Activated naive CD4-positive, alpha-beta T cell treated with anti-CD3 and anti-CD28 coated beads for 36 hours (primary cell): ENCODE measurements around the gene MAP4K4. TPM values are rescaled to one million over a fixed set of nuclear protein-coding genes. Genes with fewer than 3 reads are reported as not detected.
"Not testable (repeated sequence)": the region's sequence is repeated elsewhere in the genome, so short reads cannot be mapped to it uniquely, and the experiment has no call there.

Source experiments
- CTCF ChIA-PET: fragments of 350-600 bp; sonication (Branson Sonifier 250); formaldehyde crosslinking; loops from one replicate; lab custom pipeline; 2021; ENCODE audit warnings: antibody characterized with exemption; lab: Charles Lee
- DNase-seq: peaks from one replicate; pipeline ENCODE4 v3.0.0-alpha.2; 2020
- H3K27ac Mint-ChIP-seq: one replicate; pipeline ENCODE4 v1.8.0; 2021; ENCODE audit warnings: mild to moderate bottlenecking, mixed read lengths
- H3K27me3 Mint-ChIP-seq: one replicate; pipeline ENCODE4 v1.8.0; 2021; ENCODE audit warnings: low read depth, mixed read lengths
- H3K36me3 Mint-ChIP-seq: one replicate; pipeline ENCODE4 v1.8.0; 2021; ENCODE audit warnings: low read depth, mixed read lengths
- H3K4me1 Mint-ChIP-seq: one replicate; pipeline ENCODE4 v1.8.0; 2021; ENCODE audit warnings: low read depth, mixed read lengths
- H3K4me3 Mint-ChIP-seq: one replicate; pipeline ENCODE4 v1.8.0; 2021; ENCODE audit warnings: mild to moderate bottlenecking, moderate library complexity, mixed read lengths
- H3K9me3 Mint-ChIP-seq: one replicate; pipeline ENCODE4 v1.8.0; 2021; ENCODE audit warnings: mixed read lengths
- intact Hi-C: fragments of 100-400 bp; cut with micrococcal nuclease; formaldehyde crosslinking; loops from one replicate; pipeline ENCODE4 v1.15.1; 2023
- total RNA-seq, 2 experiments: library from RNA; stranded (reverse); gene quantifications; one replicate each; pipeline ENCODE4 v1.2.3, GENCODE V29; 2021

Gene MAP4K4
- total RNA-seq, 2 experiments from 2014 or later: 126 to 131 TPM

DNA sequence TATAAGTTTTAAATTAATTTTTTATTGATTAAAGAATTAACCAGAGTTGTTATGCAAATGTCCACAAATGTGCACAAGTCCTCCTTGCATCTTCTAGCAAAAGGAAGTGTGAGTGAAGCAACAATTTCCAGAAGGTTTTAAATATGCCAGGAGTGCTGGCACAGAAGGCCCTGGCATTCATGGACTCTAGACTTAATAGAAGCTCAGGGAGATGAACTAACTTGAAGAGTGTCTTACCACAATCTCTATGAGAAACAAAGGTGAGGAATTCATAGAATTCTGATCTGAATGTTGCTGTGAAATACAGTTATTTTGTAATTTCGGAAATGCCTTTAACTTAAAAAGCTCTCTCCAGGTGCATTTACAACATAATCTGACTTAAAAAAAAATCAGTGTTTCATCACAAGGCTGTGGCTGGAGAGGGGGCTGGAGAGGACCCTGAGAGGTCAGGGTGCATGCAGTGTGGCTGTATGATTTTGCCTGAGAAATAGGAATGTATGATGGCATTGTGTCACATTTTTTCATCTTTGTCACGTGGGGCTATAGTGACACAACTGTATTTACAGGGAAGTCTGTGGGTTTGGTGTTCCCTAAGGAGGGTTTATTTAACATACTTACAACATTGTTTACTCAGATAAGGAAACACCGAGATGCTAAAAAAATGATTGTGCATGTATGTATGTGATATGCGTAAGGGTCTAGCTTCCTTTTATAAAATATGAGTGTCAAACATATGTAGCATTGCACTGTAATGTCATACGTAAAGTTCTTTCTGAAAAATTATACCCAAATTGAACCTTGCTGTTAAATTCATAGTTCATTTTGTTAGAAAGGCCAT, 66.2 kb downstream of the MAP4K4 start:
- Mint-ChIP-seq H3K4me3 (no peak overlapping the region), H3K27me3 (no peaks in the 10 kb centered on the region), H3K4me1 (peaks cover 71% of the 10 kb centered on the region), H3K36me3 (peaks cover 4% of the 10 kb centered on the region), H3K9me3 (no peaks in the 10 kb centered on the region), H3K27ac (peak overlapping the region; percentile 38)
- no peak for DNase-seq
- CTCF ChIA-PET: interaction anchor here (0.7 to 2.4 kb wide), 6 partner anchors 9 to 345 kb away, joined by 3 to 11 read pairs (median 4); no protein-coding TSS in a partner anchor
- intact Hi-C loops: no loop called here

GRCh38 chr2:101766337-101766736, 68.8 kb downstream of the MAP4K4 start:
- peaks cover 82% of the 10 kb centered on the region for H3K4me1 Mint-ChIP-seq
- CTCF ChIA-PET: interaction anchor here (1.3 kb wide), 1 partner anchor 63 kb away, joined by 4 read pairs; no protein-coding TSS in a partner anchor
- no peaks in the 10 kb centered on the region for H3K9me3 Mint-ChIP-seq
- no peak for DNase-seq
- no peaks in the 10 kb centered on the region for H3K27me3 Mint-ChIP-seq
- intact Hi-C loops: no loop called here
- peaks cover 4% of the 10 kb centered on the region for H3K36me3 Mint-ChIP-seq
- no peak overlapping the region for H3K27ac Mint-ChIP-seq
- H3K4me3 Mint-ChIP-seq: no peak overlapping the region

DNA sequence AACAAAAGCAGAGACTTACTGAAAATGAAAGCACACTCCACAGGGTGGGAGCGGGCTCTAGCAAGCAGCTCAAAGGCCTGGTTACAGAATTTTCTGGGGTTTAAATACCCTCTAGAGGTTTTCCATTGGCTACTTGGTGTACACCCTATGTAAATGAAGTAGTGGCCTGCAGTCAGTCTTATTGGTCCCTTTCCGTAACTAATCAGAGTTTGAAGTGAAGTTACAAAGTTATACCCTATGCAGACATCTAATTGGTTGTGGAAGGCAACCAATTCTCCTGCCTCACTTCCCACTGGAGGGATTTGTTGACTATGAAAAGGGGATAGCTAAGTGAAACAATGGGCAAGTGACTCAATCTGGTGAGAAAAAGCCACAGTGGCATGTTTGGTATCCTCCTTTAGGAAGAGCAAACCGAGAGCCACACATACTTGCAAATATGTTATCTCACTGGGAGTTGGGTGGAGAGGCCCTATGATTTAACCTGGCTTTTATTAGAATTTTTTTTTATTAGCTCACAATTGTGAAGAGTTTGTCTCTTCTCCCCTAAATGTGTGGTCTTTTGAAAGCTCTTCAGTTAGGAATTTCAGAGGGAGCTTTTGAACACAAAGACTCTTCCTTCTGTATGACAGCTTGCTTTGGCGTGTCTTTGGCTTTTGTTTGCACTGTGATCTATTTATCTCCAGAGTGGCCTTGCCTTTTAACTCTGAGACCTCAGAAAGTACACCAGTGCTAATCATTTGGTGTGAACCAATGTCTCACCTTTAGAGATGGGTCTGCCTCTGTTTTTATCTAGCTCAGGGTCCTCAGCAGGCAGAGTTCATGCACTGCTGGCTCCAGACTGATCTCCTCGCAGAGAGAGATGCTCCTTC, 69.6 kb downstream of the MAP4K4 start:
- CTCF ChIA-PET: interaction anchor here (0.7 to 1.4 kb wide), 5 partner anchors 9 to 58 kb away, joined by 3 to 4 read pairs (median 3); no protein-coding TSS in a partner anchor
- intact Hi-C loops: no loop called here
- H3K4me3 Mint-ChIP-seq: no peak overlapping the region
- H3K4me1 Mint-ChIP-seq: peaks cover 84% of the 10 kb centered on the region
- no peaks in the 10 kb centered on the region for H3K27me3 Mint-ChIP-seq
- H3K36me3 Mint-ChIP-seq: peaks cover 4% of the 10 kb centered on the region
- H3K9me3 Mint-ChIP-seq: no peaks in the 10 kb centered on the region
- no peak overlapping the region for H3K27ac Mint-ChIP-seq
- no peak for DNase-seq

DNA sequence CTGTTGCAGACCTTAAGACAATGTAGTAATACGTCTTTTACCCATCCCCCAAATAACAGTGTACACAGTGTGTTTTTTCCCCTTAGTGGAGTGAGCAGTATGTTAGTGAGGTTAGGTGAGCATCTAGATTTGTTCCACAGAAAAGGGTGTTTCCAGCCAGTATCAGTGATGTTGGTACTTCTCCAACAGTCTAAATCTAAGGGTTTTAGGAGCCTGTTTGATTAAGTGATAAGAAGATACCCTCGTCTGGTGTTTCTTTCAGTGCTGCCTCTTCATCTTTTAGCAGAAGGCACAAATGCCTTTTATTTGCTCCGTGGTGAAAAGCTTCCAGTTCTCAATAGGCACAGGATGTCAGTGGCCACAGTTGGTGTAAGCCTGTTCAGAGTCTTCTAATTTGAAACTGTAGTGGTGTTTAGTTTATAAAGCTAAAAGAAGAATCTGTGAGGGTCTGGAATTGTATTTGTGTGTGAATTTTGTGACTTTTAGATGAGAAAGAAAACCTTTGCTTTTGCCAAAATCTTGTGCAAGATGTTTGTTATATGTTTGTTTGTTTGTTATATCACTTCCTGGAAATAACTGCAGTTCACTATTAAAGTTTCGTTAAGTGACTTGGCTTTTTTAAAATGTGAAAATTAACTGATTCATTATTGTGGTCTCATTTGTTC, 71.2 kb downstream of the MAP4K4 start:
- CTCF ChIA-PET: interaction anchor here (0.5 to 1.1 kb wide), 4 partner anchors 10 to 107 kb away, joined by 3 to 4 read pairs (median 3); no protein-coding TSS in a partner anchor
- H3K4me1 Mint-ChIP-seq: peaks cover 83% of the 10 kb centered on the region

DNA sequence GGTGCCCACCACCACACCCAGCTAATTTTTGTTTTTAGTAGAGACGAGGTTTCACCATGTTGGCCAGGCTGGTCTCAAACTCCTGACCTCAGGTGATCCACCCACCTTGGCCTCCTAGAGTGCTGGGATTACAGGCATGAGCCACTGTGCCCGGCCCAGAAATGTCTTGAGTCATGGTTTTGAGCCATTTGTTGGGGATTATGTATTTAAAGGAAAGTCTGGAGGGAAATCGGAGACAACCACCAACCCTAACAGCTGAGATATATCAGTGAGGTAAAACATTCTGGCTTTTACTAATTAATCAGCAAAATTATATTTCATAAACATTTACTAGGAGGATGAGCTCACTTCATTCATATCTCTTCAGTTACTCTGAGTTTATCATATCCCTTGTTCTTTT, 72.2 kb downstream of the MAP4K4 start:
- peaks cover 86% of the 10 kb centered on the region for H3K4me1 Mint-ChIP-seq
- CTCF ChIA-PET: interaction anchor here (0.6 to 2.5 kb wide), 7 partner anchors 9 to 351 kb away, joined by 3 to 12 read pairs (median 4); no protein-coding TSS in a partner anchor
- intact Hi-C loops: loop anchor here (1.0 to 2.0 kb wide), 3 partner anchors 19 to 61 kb away; no protein-coding TSS in a partner anchor
- not testable (repeated sequence) for H3K9me3 Mint-ChIP-seq, H3K36me3 Mint-ChIP-seq, H3K27ac Mint-ChIP-seq, H3K27me3 Mint-ChIP-seq, DNase-seq, H3K4me3 Mint-ChIP-seq

More for the DNA sequence above, 71.2 kb downstream of the MAP4K4 start:
- DNase-seq: no peak
- Mint-ChIP-seq H3K27me3 (no peaks in the 10 kb centered on the region), H3K4me3 (no peak overlapping the region), H3K36me3 (peaks cover 2% of the 10 kb centered on the region), H3K27ac (no peak overlapping the region), H3K9me3 (no peaks in the 10 kb centered on the region)
- intact Hi-C loops: no loop called here

- CTCF ChIA-PET: interaction anchor here (0.7 to 2.5 kb wide), 15 partner anchors 9 to 352 kb away, joined by 3 to 12 read pairs (median 4); no protein-coding TSS in a partner anchor
- H3K4me3 Mint-ChIP-seq: no peak overlapping the region
- peaks cover 86% of the 10 kb centered on the region for H3K4me1 Mint-ChIP-seq
- intact Hi-C loops: loop anchor here (1.0 to 2.0 kb wide), 3 partner anchors 18 to 60 kb away; no protein-coding TSS in a partner anchor
- H3K27me3 Mint-ChIP-seq: no peaks in the 10 kb centered on the region
- peaks cover 2% of the 10 kb centered on the region for H3K36me3 Mint-ChIP-seq
- H3K9me3 Mint-ChIP-seq: no peaks in the 10 kb centered on the region
- DNase-seq: peak; percentile 37
- H3K27ac Mint-ChIP-seq: no peak overlapping the region
These were observed 73.2 kb downstream of the MAP4K4 start for GRCh38 chr2:101770726-101771125.

GRCh38 chr2:101771227-101771902, 73.9 kb downstream of the MAP4K4 start:
- H3K27ac Mint-ChIP-seq: peak overlapping the region; percentile 11
- H3K4me1 Mint-ChIP-seq: peaks cover 84% of the 10 kb centered on the region
- DNase-seq: no peak
- intact Hi-C loops: loop anchor here (2.0 kb wide), 2 partner anchors 17 to 51 kb away; no protein-coding TSS in a partner anchor
- CTCF ChIA-PET: interaction anchor here (0.7 to 2.5 kb wide), 15 partner anchors 8 to 126 kb away, joined by 3 to 12 read pairs (median 4); no protein-coding TSS in a partner anchor
- peaks cover 2% of the 10 kb centered on the region for H3K36me3 Mint-ChIP-seq
- no peak overlapping the region for H3K4me3 Mint-ChIP-seq
- H3K9me3 Mint-ChIP-seq: no peaks in the 10 kb centered on the region
- H3K27me3 Mint-ChIP-seq: no peaks in the 10 kb centered on the region

- peaks cover 80% of the 10 kb centered on the region for H3K4me1 Mint-ChIP-seq
- no peaks in the 10 kb centered on the region for H3K27me3 Mint-ChIP-seq
- H3K36me3 Mint-ChIP-seq: peaks cover 2% of the 10 kb centered on the region
- H3K27ac Mint-ChIP-seq: peak overlapping the region; percentile 11
- intact Hi-C loops: loop anchor here (2.0 kb wide), 2 partner anchors 17 to 51 kb away; no protein-coding TSS in a partner anchor
- no peak overlapping the region for H3K4me3 Mint-ChIP-seq
- H3K9me3 Mint-ChIP-seq: no peaks in the 10 kb centered on the region
- DNase-seq: no peak
- CTCF ChIA-PET: interaction anchor here (0.7 to 2.5 kb wide), 6 partner anchors 8 to 126 kb away, joined by 3 to 12 read pairs (median 4); no protein-coding TSS in a partner anchor
These were observed 74.4 kb downstream of the MAP4K4 start for GRCh38 chr2:101771910-101772321.

DNA sequence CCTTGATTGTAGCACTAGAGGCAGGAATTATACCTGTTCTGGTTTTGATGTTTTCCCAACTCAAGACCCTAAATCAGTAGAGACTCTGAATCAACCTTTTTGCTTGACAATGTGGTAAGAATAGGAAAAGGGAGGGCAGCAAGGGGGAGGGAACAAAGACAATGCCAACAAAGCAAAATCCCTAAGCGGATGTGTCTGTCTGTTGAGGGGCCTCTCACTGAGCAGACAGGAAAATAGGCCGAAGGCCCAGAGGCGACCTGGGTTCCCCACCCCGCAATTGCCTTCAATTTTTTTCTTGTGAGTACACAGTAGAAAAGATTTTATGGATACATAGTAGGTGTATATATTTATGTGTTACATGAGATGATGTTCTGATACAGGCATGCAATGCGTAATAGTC, 75.6 kb downstream of the MAP4K4 start:
- CTCF ChIA-PET: interaction anchor here (1.3 kb wide), 1 partner anchor 50 kb away, joined by 5 read pairs; no protein-coding TSS in a partner anchor
- Mint-ChIP-seq H3K36me3 (peaks cover 2% of the 10 kb centered on the region), H3K27ac (peak overlapping the region; percentile 60), H3K27me3 (no peaks in the 10 kb centered on the region), H3K4me1 (peaks cover 81% of the 10 kb centered on the region), H3K4me3 (no peak overlapping the region), H3K9me3 (no peaks in the 10 kb centered on the region)
- intact Hi-C loops: no loop called here
- peak; percentile 43 for DNase-seq

DNA sequence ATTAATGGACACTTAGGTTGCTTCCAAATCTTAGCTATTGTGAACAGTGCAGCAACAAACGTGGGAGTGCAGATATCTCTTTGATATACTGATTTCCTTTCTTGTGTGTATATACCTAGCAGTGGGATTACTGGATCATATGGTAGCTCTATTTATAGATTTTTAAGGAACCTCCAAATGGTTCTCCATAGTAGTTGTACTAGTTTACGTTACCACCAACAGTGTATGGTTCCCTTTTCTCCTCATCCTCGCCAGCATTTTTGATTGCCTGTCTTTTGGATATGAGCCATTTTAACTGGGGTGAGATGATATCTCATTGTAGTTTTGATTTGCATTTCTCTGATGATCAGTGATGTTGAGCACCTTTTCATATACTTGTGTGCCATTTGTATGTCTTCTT, 76.5 kb downstream of the MAP4K4 start:
- CTCF ChIA-PET: interaction anchor here (0.6 to 1.3 kb wide), 5 partner anchors 9 to 82 kb away, joined by 3 to 5 read pairs (median 3); no protein-coding TSS in a partner anchor
- H3K4me1 Mint-ChIP-seq: peaks cover 80% of the 10 kb centered on the region
- not testable (repeated sequence) for H3K4me3 Mint-ChIP-seq, DNase-seq, H3K9me3 Mint-ChIP-seq, H3K27ac Mint-ChIP-seq, H3K36me3 Mint-ChIP-seq, H3K27me3 Mint-ChIP-seq
- intact Hi-C loops: loop anchor here (1.0 to 2.0 kb wide), 2 partner anchors 10 to 29 kb away; no protein-coding TSS in a partner anchor
